ENCODE data around the gene CPXM2.

DNA sequence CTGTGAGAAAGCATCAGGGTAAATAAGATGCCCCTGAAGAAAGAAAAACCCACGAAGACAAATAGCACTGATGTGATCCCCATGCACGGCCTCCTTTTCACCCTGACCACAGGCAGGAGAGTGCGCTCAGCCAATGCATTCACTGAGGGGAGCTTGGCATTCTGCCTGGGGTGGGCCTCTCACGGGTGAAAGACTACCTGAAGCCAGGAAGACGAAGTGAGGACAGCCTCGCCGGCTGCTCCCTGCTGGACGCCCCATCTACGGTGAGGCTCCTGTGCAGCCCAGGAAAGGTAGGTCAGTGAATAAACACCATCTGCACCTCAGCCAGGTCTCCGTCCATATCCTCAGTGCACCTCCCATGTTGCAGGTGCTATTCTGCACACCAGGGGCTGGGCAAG, 32.0 kb downstream of the CPXM2 start:
- TF ChIP-seq, protein P1, sequence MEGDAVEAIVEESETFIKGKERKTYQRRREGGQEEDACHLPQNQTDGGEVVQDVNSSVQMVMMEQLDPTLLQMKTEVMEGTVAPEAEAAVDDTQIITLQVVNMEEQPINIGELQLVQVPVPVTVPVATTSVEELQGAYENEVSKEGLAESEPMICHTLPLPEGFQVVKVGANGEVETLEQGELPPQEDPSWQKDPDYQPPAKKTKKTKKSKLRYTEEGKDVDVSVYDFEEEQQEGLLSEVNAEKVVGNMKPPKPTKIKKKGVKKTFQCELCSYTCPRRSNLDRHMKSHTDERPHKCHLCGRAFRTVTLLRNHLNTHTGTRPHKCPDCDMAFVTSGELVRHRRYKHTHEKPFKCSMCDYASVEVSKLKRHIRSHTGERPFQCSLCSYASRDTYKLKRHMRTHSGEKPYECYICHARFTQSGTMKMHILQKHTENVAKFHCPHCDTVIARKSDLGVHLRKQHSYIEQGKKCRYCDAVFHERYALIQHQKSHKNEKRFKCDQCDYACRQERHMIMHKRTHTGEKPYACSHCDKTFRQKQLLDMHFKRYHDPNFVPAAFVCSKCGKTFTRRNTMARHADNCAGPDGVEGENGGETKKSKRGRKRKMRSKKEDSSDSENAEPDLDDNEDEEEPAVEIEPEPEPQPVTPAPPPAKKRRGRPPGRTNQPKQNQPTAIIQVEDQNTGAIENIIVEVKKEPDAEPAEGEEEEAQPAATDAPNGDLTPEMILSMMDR (IDR thresholded peaks at IDR 0.05): no peak
- no peak for TF ChIP-seq POLR2A (IDR thresholded peaks at IDR 0.05; ENCODE audit: low read depth)

Measured in esophagus muscularis mucosa (tissue), 3 donors.